GM06990 (cell line): ENCODE measurements around the gene LRRC61.

Experiments
- DNase-seq: peaks from one replicate; pipeline ENCODE4 v3.0.0-alpha.2; 2011; ENCODE audit not compliant: insufficient read length; ENCODE audit errors: extremely low read depth
- H3K27me3 ChIP-seq: replicated peaks from 2 replicates; pipeline ENCODE4 v1.6.0; 2011; ENCODE audit warnings: low read length; ENCODE audit not compliant: control insufficient read depth, insufficient read depth
- H3K36me3 ChIP-seq: 2 replicates; pipeline ENCODE4 v1.5.1; 2011; ENCODE audit warnings: low read length; ENCODE audit not compliant: control insufficient read depth, insufficient read depth
- H3K4me3 ChIP-seq: replicated peaks from 2 replicates; pipeline ENCODE4 v1.5.1; 2011; ENCODE audit warnings: low read depth, mild to moderate bottlenecking, control low read depth, low read length
- TF ChIP-seq, protein P1 (sequence below): IDR thresholded peaks from 2 replicates; pipeline ENCODE4 v1.5.1; 2011; ENCODE audit warnings: low read length, control low read depth, mild to moderate bottlenecking, inconsistent platforms; ENCODE audit not compliant: insufficient read depth, poor library complexity, severe bottlenecking

LRRC61 gene

DNA sequence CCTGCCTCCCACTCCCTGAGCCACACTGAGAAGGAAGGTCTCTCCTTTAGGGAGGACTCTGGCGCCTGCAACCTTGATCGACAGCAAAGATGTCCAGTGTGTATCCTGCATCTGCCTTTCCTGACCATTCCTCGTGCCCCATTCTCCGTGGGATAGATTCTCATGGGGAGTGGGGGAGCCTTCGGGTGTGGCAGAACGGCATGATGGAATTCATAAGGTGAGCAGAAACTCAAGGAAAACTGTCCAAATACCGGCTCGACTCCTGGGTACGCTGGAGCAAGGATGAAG lies 18.9 kb downstream of the LRRC61 start:
- Histone ChIP-seq H3K27me3 (no peaks in the 10 kb centered on the region; the same call in 1 of the 2 replicates), H3K36me3 (peaks cover 3% of the 10 kb centered on the region), H3K4me3 (no peak overlapping the region)
- DNase-seq, result no peak
- TF ChIP-seq, protein P1, sequence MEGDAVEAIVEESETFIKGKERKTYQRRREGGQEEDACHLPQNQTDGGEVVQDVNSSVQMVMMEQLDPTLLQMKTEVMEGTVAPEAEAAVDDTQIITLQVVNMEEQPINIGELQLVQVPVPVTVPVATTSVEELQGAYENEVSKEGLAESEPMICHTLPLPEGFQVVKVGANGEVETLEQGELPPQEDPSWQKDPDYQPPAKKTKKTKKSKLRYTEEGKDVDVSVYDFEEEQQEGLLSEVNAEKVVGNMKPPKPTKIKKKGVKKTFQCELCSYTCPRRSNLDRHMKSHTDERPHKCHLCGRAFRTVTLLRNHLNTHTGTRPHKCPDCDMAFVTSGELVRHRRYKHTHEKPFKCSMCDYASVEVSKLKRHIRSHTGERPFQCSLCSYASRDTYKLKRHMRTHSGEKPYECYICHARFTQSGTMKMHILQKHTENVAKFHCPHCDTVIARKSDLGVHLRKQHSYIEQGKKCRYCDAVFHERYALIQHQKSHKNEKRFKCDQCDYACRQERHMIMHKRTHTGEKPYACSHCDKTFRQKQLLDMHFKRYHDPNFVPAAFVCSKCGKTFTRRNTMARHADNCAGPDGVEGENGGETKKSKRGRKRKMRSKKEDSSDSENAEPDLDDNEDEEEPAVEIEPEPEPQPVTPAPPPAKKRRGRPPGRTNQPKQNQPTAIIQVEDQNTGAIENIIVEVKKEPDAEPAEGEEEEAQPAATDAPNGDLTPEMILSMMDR, result no peak

DNA sequence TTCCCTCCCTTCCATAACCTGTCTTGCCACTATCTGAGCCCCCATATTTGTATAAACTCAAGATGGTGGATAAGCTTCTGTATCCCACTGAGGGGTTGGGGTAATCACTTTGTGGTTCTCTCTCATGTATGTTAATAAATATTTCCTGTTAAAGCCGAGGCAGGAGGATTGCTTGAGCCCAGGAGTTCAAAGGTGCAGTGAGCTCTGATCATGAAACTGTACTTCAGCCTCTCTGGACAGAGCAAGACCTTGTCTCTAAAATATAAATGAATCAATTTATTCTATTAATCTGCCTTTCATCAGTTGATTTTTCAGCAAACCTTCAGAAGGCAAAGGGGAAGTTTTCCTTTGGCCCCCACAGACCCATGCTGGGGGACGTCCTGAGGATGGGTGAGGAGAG lies 20.1 kb downstream of the LRRC61 start:
- H3K27me3 ChIP-seq, result no peaks in the 10 kb centered on the region; the same call in 1 of the 2 replicates
- no peaks in the 10 kb centered on the region; the same call in 1 of the 2 replicates for H3K36me3 ChIP-seq
- TF ChIP-seq, protein P1, result no peak
- DNase-seq, result no peak
- no peak overlapping the region for H3K4me3 ChIP-seq

DNA sequence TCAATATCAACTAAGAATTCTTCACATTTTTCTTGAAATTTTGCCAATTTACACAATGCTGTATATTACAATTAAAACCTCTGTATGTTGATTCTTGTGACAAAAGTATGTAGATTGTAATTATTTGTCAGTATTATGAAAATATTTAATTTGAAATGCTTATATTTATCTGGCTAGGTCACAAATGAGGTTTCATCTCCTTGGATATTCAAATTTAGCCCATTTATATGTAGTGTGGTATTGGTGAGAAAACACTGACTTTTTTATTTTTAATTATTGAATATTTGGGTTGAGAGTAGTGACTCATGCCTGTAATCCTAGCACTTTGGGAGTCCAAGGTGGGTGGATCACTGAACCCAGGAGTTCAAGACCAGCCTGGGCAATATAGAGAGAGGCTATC lies 21.1 kb downstream of the LRRC61 start:
- no peak for DNase-seq
- Histone ChIP-seq H3K36me3 (no peaks in the 10 kb centered on the region), H3K4me3 (no peak overlapping the region), H3K27me3 (no peaks in the 10 kb centered on the region; the same call in 1 of the 2 replicates)
- TF ChIP-seq, protein P1, result no peak

DNA sequence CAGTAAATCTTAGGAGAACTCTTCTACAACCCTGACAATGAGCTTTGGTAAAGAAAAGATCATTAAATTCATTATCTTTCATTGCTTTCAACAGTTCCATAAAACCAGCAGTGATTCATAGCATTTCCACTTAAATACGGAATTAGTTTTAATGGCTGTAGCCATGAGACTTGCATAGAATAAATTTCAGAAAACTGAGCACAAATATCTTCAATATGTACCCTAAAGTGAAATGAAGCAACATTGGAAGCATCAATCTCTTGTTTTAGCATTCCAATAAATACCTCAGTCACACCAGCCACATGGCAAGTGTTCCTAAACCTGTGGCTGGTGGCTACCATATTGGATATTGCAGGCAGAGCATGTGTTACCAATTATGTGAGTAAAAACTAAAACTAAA lies 21.9 kb downstream of the LRRC61 start:
- H3K36me3 ChIP-seq, result no peaks in the 10 kb centered on the region
- no peak for DNase-seq
- TF ChIP-seq, protein P1, result no peak
- H3K27me3 ChIP-seq, result no peaks in the 10 kb centered on the region; the same call in 1 of the 2 replicates
- no peak overlapping the region for H3K4me3 ChIP-seq

DNA sequence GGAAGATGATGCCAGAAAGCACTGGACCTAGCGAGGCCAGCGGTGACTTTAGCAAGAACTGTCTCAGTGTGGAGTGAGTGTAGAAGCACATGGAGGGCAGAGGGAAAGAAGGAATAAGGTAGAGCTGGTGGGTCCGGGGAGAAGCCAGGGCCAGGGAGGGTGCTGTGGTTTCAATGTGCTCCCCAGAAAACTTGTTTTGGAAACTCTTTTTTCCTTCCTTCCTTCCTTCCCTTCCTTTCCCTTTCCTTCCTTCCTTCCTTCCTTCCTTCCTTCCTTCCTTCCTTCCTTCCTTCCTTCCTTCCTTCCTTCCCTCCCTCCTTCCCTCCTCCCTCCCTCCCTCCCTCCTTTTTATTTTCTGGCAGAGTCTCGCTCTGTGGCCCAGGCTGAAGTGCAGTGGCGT lies 23.8 kb downstream of the LRRC61 start:
- Histone ChIP-seq H3K36me3 (no peaks in the 10 kb centered on the region), H3K4me3 (no peak overlapping the region), H3K27me3 (no peaks in the 10 kb centered on the region; the same call in 1 of the 2 replicates)
- TF ChIP-seq, protein P1, result no peak
- DNase-seq, result no peak

DNA sequence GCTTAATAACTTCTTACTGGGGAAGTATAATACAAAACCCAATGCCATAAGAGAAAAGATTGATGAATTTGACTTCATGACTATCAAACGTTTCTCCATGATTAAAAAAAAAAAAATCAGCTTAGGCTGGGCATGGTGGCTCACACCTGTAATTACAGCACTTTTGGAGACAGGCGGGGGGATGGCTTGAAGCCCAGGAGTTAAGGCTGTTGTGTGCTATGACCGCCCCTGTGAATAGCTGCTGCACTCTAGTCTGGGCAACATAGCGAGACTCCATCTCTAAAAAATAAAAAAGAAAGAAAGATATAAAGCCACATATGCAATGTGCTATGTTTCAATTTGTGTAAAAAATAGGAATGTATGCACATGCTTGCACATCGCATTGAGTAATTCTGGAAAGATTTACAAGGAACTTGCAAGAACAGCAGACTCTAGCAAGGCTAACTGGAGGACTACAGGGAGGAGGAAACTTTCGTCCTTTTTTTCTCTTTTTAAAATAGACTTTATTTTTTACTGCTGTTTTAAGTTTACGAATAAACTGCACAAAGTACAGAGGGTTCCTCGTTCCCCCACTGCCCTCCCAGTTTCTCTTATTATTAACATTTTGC lies 28.5 kb downstream of the LRRC61 start:
- H3K4me3 ChIP-seq, result no peak overlapping the region
- H3K36me3 ChIP-seq, result no peaks in the 10 kb centered on the region
- TF ChIP-seq, protein P1, result no peak
- no peak for DNase-seq
- H3K27me3 ChIP-seq, result no peaks in the 10 kb centered on the region
